NCI-H1092 treated with DMSO at 0.1 percent for 48 hours (cell line): Measurements from ENCODE around the gene CTNNA2.

Source experiments
- DNase-seq: peaks from one replicate; lab custom pipeline; 2025; lab: John Stamatoyannopoulos, UW

The CTNNA2 gene

GRCh38 chr2:79789811-79790210, 277.0 kb downstream of the CTNNA2 start:
- no peak for DNase-seq

DNA sequence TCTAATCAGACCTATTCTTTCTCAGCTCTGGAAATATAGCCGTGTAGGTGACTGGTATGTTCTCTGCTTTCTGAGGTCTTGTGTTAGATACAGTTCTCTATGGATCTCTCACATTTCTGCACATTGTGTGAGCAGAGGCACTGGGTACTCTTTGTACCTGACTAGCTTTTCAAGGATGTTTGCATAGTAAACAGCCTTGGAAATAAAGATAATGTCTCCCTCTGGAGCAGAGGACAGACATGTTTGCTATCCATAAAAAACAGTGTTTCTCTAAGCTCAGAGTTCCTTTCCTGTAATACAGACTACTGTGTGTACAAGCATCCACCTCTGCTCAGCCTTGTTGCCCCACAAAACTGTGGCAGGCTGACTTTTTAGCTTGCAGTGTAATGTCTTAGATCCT, 279.2 kb downstream of the CTNNA2 start:
- DNase-seq = no peak

- no peak for DNase-seq
These were observed 280.2 kb downstream of the CTNNA2 start for GRCh38 chr2:79793006-79793405.

GRCh38 chr2:79796641-79797040, 283.8 kb downstream of the CTNNA2 start:
- no peak for DNase-seq

GRCh38 chr2:79798776-79799175, 285.9 kb downstream of the CTNNA2 start:
- no peak for DNase-seq

DNA sequence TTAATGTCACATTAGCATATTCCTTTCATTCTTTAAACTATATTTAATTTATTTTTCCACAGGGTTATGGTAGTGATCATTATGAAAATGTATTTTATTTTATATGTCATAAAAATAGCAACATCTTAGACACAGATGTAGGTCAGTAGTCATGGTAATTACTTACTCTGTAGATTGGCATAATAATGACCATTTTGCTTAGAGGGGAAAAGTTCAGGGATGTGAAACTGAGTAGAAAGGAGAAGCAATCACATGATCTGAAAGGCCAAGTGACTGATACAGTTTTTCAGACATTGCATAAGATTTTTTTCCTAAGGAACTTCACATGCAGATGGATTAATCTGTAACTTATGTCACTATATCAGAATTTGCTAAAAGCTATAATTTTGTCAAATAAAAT, 286.9 kb downstream of the CTNNA2 start:
- DNase-seq = no peak

DNA sequence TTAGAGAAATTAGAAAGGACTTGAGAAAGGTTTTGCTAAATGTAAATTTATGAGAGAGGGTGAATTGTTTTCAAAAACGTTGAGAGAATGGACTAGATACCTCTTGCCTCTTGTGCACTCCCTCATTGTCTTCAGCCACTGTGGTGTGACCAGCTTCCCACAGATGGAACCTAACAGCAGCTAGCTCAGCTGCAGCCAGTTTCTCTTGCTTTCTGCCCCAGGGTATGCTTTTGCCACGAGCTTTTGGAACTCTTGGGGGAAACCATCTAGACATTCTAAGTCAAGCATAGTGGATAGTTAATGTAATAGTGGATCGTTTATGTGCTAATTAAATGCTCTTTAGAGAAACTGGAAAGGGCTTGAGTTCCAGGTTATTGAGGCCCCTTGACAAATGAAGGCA, 288.2 kb downstream of the CTNNA2 start:
- DNase-seq = no peak

GRCh38 chr2:79817288-79817687, 304.4 kb downstream of the CTNNA2 start:
- DNase-seq = no peak

- DNase-seq = no peak
These were observed 307.4 kb downstream of the CTNNA2 start for GRCh38 chr2:79820281-79820680.

- DNase-seq = no peak
These were observed 309.3 kb downstream of the CTNNA2 start for GRCh38 chr2:79822136-79822535.

- DNase-seq = no peak
These were observed 311.4 kb downstream of the CTNNA2 start for GRCh38 chr2:79824086-79824786.

- DNase-seq = no peak
These were observed 315.0 kb downstream of the CTNNA2 start for GRCh38 chr2:79827881-79828280.

GRCh38 chr2:79830501-79830900, 317.6 kb downstream of the CTNNA2 start:
- DNase-seq = no peak

GRCh38 chr2:79831961-79832360, 319.1 kb downstream of the CTNNA2 start:
- DNase-seq = no peak

DNA sequence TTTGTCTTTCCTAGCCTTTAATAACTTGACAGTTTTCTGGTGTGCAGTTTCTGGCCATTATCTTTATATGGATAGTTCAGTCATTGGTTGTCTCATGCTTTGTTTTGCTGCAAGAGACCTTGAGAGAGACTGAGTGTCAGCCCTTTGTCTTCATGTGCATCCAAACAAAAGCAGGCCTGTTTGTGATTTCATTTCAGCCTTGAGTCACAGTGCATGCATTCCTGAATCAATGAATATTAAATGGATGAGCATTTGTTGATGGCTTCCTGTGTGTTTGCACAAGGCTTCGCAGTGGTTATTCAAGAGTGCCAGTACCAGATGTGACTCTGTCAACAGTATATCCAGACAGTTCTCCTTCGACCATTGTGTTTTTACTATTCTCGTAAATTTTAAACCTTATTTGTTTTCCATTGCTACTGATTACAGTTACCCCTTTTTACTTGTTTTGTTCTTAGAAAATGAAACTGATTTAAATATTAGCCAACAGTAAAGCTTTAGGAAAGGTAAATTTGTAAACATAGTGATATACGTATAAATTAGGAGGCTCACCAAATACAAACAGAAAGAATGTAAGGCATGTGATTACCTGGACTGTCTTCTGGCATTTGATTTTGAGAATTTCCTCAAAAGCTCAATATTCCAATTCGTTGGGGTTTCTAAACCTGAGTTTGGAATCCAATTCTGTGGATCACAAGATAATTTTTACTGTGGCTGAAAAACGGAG, 319.8 kb downstream of the CTNNA2 start:
- peak; percentile 53 for DNase-seq

DNA sequence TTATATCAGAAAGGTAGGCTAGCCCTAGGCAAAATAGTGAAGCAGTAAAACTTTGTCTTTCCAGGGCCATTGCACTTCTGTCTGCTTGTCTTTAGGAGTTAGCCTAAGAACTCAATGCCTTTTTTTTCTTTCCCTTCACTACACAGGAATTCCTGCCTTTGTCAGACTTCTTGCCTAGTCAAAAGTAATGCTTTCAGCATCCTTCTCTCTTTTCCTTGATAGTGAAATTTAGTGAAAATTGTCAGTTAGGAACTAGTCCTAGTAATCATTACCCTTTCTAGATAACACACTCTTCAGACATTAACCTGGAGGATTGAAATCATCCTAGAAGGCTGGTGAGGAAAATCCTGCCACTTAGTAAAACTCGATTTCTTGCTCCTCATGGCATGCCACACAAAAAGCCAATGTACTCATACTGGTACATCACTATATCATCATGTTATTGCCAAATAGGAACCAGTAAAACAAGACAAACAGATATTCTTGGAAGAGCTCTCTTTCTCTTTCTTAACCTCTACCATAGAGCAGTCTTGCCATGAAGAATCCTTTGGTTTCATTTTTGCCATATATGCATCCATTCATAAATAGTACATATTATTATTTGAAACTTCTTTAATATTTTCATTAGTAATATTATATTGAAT, 320.5 kb downstream of the CTNNA2 start:
- no peak for DNase-seq

DNA sequence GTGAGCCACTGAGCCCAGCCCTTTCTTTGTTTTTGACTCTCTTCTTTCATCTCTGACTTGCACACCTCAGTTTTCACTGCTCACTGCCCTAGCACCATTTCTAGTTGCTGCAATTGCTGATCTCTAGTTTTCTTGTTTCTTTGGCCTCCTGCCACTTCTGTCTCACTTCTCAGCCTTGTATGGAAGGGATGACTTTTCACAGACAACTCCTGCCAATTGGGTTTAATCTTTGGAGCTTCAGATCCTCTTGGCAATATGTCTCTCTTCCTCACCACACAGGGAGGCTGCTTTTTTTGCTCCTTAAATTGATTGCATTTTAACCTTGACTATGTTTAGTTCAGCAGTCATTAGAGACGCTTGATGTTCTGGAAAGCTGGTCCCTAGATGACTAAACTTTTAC, 323.1 kb downstream of the CTNNA2 start:
- no peak for DNase-seq

DNA sequence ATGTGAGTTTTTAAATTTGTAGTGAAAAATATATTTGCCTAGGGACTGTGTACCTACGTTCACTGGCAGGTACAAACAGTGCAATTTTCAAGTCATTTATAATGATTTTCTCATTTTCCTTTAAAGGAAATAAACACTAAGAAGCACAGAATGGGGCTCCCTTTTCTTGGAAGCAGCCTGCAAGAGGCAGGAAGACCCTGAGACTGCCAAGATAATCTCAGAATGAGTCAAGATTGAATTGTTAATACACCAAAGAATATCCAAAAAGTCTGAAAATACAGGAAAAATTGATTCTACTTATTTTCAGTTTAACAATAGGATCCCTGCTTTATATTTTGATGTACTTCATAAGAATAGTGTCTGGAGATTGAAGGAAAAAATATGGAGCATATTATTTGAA, 331.2 kb downstream of the CTNNA2 start:
- no peak for DNase-seq

DNA sequence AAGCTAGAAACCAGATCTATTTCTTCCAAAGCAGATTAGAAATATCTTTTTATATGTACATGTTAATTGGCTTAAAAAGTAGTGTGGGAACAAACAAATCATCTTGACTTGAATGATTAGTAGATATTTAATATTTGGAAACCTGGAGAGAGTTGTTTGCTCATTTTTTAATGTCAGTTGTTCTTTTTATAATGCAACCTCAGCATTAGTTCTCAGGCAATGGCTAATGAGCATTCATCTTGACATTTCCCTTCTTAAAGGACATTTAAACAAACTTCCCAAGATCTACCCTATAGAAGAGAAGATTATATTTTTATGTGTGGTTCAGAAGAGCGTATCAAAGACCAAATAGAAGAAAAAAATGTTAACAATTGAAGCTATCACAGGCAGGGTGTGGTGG, 334.0 kb downstream of the CTNNA2 start:
- DNase-seq = no peak

- no peak for DNase-seq
These were observed 336.4 kb downstream of the CTNNA2 start for GRCh38 chr2:79849241-79849640.

- no peak for DNase-seq
These were observed 337.1 kb downstream of the CTNNA2 start for GRCh38 chr2:79849949-79850348.

GRCh38 chr2:79850912-79851311, 338.1 kb downstream of the CTNNA2 start:
- DNase-seq = no peak

GRCh38 chr2:79855264-79856006, 342.6 kb downstream of the CTNNA2 start:
- peak; percentile 1 for DNase-seq
